Left ventricle myocardium inferior (tissue), 1 donor: ENCODE data around the gene GRB7. TPM values are rescaled to one million over a fixed set of nuclear protein-coding genes. Genes with fewer than 3 reads are reported as not detected.
"Not testable (repeated sequence)": the region's sequence is repeated elsewhere in the genome, so short reads cannot be mapped to it uniquely, and the experiment has no call there.

Experiments
- DNase-seq: peaks from one replicate; pipeline ENCODE4 v3.0.0-alpha.2; 2020
- H3K27ac ChIP-seq: fragments of 200-600 bp; replicated peaks from 2 replicates; pipeline ENCODE4 v1.8.0; 2021
- H3K27me3 ChIP-seq: fragments of 200-600 bp; 2 replicates; pipeline ENCODE4 v1.8.0; 2021; ENCODE audit warnings: low read depth
- H3K36me3 ChIP-seq: fragments of 200-600 bp; 2 replicates; pipeline ENCODE4 v1.8.0; 2021
- H3K4me1 ChIP-seq: fragments of 200-600 bp; 2 replicates; pipeline ENCODE4 v1.8.0; 2021
- H3K4me3 ChIP-seq: fragments of 200-600 bp; 2 replicates; pipeline ENCODE4 v1.8.0; 2021; ENCODE audit warnings: mild to moderate bottlenecking, moderate library complexity
- H3K9me3 ChIP-seq: fragments of 200-600 bp; replicated peaks from 2 replicates; pipeline ENCODE4 v1.8.0; 2021
- intact Hi-C: fragments of 100-400 bp; cut with micrococcal nuclease; formaldehyde crosslinking; loops from one replicate; pipeline ENCODE4 v1.11.0; 2022
- total RNA-seq: library from RNA; stranded (reverse); fragmentation: NEBNext Ultra II Directional; extraction: Animal tissue kit (Norgen Biotek cat#: 25700); gene quantifications from one replicate; pipeline ENCODE4 v1.2.1, GENCODE V29; 2021
- TF ChIP-seq, protein P1 (sequence below): fragments of 200-600 bp; IDR thresholded peaks from 2 replicates; pipeline ENCODE4 v1.8.0; 2021; ENCODE audit warnings: antibody characterized with exemption, mild to moderate bottlenecking, borderline replicate concordance
- donor health status: DM: no; HTN: yes; CAD: no; lungs with severe emphysema.

GRB7 gene
- total RNA-seq, 1 donor from 2014 or later, result 1.1 TPM

GRCh38 chr17:39757931-39758873 lies 20.5 kb downstream of the GRB7 start:
- intact Hi-C loops, result no loop called here
- peaks cover 31% of the 10 kb centered on the region for H3K27me3 ChIP-seq
- H3K4me3 ChIP-seq, result no peak overlapping the region
- H3K27ac ChIP-seq, result no peak overlapping the region
- no peaks in the 10 kb centered on the region for H3K9me3 ChIP-seq
- DNase-seq, result no peak
- H3K4me1 ChIP-seq, result peaks cover 22% of the 10 kb centered on the region
- H3K36me3 ChIP-seq, result no peaks in the 10 kb centered on the region
- TF ChIP-seq, protein P1, sequence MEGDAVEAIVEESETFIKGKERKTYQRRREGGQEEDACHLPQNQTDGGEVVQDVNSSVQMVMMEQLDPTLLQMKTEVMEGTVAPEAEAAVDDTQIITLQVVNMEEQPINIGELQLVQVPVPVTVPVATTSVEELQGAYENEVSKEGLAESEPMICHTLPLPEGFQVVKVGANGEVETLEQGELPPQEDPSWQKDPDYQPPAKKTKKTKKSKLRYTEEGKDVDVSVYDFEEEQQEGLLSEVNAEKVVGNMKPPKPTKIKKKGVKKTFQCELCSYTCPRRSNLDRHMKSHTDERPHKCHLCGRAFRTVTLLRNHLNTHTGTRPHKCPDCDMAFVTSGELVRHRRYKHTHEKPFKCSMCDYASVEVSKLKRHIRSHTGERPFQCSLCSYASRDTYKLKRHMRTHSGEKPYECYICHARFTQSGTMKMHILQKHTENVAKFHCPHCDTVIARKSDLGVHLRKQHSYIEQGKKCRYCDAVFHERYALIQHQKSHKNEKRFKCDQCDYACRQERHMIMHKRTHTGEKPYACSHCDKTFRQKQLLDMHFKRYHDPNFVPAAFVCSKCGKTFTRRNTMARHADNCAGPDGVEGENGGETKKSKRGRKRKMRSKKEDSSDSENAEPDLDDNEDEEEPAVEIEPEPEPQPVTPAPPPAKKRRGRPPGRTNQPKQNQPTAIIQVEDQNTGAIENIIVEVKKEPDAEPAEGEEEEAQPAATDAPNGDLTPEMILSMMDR, result no peak

- H3K4me3 ChIP-seq, result no peak overlapping the region
- intact Hi-C loops, result no loop called here
- TF ChIP-seq, protein P1, result no peak
Measured at GRCh38 chr17:39759204-39759603, 21.5 kb downstream of the GRB7 start.

DNA sequence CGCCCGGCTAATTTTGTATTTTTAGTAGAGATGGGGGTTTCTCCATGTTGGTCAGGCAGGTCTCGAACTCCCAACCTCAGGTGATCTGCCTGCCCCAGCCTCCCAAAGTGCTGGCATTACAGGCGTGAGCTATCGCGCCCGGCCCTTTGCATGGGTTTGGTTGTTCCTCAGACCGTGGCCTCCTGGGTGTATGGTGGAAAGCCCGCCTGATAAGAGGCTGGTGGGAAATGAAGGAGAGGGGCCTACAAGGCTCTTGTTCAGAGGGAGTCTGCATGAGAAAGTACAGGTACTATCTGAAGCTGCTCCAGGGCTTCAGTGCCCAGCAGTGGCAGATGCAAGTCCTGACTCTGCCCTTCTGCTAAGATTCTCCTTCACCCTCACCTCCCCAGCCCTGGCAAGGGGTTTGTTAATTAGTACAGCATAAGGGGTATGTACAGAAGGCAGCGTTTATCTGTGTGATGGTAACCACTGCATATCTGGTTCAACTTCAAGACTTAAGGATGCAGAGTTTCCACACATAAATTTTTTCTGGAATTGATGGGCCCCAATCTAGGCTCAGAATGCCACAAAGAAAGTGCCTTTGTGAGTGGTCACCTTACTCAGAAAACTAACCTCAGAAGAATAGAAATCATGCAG lies 24.2 kb downstream of the GRB7 start:
- H3K9me3 ChIP-seq, result no peaks in the 10 kb centered on the region
- no peak overlapping the region for H3K27ac ChIP-seq
- intact Hi-C loops, result no loop called here
- H3K4me3 ChIP-seq, result no peak overlapping the region
- no peak for DNase-seq
- no peaks in the 10 kb centered on the region for H3K4me1 ChIP-seq
- H3K36me3 ChIP-seq, result no peaks in the 10 kb centered on the region
- TF ChIP-seq, protein P1, result no peak
- peaks cover 65% of the 10 kb centered on the region for H3K27me3 ChIP-seq

More at GRCh38 chr17:39759204-39759603, 21.5 kb downstream of the GRB7 start:
- no peaks in the 10 kb centered on the region for H3K9me3 ChIP-seq
- H3K36me3 ChIP-seq, result no peaks in the 10 kb centered on the region
- no peak for DNase-seq
- H3K4me1 ChIP-seq, result peaks cover 12% of the 10 kb centered on the region
- H3K27me3 ChIP-seq, result peaks cover 40% of the 10 kb centered on the region
- no peak overlapping the region for H3K27ac ChIP-seq

DNA sequence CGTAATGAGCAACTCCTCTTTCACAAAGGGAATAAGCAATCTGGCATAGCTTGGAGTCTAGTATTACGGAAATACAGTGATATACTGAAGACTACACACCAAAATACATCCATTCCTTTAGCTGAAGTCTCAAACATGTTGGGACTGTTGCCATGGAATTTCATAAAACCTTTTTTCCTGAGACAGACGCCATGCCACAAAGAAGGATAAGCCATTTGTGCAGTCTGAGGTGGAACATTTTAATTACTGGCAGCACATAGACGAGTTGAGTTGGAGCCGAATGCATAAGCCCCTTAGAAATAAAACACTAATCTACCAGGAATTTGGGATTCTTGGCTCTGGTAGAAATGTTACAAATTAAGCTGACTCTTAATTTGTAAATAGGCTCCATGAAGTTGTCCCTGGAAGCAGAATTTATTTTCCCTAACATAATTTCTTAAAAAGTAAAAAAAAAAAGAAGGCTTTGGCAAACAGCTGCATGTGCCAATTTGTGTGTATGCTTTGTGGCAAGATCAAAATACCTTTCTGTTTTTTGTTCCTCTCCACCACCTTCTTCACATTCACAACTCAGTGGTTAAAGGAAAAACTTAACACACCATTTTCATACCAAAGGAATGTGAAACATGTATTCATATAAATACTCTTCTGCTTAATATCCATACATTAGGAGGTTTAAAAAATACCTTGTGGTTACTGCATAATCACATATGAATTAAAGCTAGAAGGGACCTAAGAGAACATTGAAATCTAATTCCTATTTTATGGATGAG lies 25.5 kb downstream of the GRB7 start:
- intact Hi-C loops, result no loop called here

DNA sequence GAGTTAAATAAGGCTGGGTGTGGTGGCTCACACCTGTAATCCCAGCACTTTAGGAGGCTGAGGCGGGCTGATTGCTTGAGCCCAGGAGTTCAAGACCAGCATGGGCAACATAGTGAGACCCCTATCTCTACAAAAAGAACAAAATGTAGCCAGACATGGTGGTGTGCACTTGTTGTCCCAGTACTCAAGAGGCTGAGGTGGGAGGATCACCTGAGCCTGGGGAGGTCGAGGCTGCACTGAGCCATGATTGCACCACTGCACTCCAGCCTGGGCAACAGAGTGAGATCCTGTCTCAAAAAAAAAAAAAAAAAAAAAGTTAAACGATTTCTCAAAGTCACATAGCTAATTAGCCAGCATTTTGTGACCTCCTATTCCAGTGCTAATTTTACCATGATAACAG lies 26.4 kb downstream of the GRB7 start:
- H3K36me3 ChIP-seq, H3K27ac ChIP-seq, H3K4me1 ChIP-seq, H3K4me3 ChIP-seq, intact Hi-C loops, DNase-seq, H3K9me3 ChIP-seq: not testable (repeated sequence)
- H3K27me3 ChIP-seq, result peaks cover 74% of the 10 kb centered on the region

More for the DNA sequence above, 25.5 kb downstream of the GRB7 start:
- Histone ChIP-seq H3K4me1 (no peaks in the 10 kb centered on the region), H3K9me3 (no peaks in the 10 kb centered on the region), H3K27ac (no peak overlapping the region), H3K4me3 (no peak overlapping the region), H3K36me3 (no peaks in the 10 kb centered on the region), H3K27me3 (peaks cover 74% of the 10 kb centered on the region)
- TF ChIP-seq, protein P1, result no peak
- no peak for DNase-seq
